ENCODE measurements around the gene RHCE. TPM values are rescaled to one million over a fixed set of nuclear protein-coding genes. Genes with fewer than 3 reads are reported as not detected.

Gene RHCE
- total and polyA plus RNA-seq, 9 of the 15 experiments (the other 6 are each of a cell fraction or from before 2014, with no cell fraction given), result 5.4 to 31.5 (median 12.6) TPM

GRCh38 chr1:25338188-25338981 is 82.2 kb downstream of the RHCE start, which contains the start of gene TMEM50A (continued):
- TF ChIP-seq RNF219 (CRISPR knock-in tag; IDR thresholded peaks at IDR 0.05) (no peak), CBFA2T2 (conservative IDR thresholded peaks at IDR 0.05) (no peak), ZNF583 (CRISPR knock-in tag; IDR thresholded peaks at IDR 0.05) (0 out of 2 replicates have a peak, but pooled peaks have one; percentile 58), E2F5 (CRISPR knock-in tag; IDR thresholded peaks at IDR 0.05) (0 out of 2 replicates have a peak, but pooled peaks have one; percentile 27), KAT8 (IDR thresholded peaks at IDR 0.05; ENCODE audit: low read depth) (no peak), ZNF146 (CRISPR knock-in tag; IDR thresholded peaks at IDR 0.05; ENCODE audit: unreplicated experiment) (peak; percentile 14), THAP7 (CRISPR knock-in tag; IDR thresholded peaks at IDR 0.05) (peak; percentile 19; the same call in 1 of the 2 replicates), NCOA6 (IDR thresholded peaks at IDR 0.05) (peak; percentile 91), HNRNPL (IDR thresholded peaks at IDR 0.05; ENCODE audit: low read depth, low read length) (peak; percentile 76; the same call in 1 of the 2 replicates), JUN (IDR thresholded peaks at IDR 0.05; ENCODE audit: borderline replicate concordance, low read depth, low read length) (no peak), JUN (CRISPR knock-in tag; IDR thresholded peaks at IDR 0.05; ENCODE audit: borderline replicate concordance) (no peak), POU5F1 (IDR thresholded peaks at IDR 0.05; ENCODE audit: borderline replicate concordance, low read depth, low read length, partially characterized antibody) (no peak), CBFA2T3 (IDR thresholded peaks at IDR 0.05) (no peak; the same call in 1 of the 2 replicates), RBM34 (IDR thresholded peaks at IDR 0.05; ENCODE audit: borderline replicate concordance, insufficient read depth, low read length) (0 out of 2 replicates have a peak, but pooled peaks have one; percentile 27), ELF2 (CRISPR knock-in tag; IDR thresholded peaks at IDR 0.05) (peak; percentile 74; the same call in 1 of the 2 replicates), DIDO1 (tag; IDR thresholded peaks at IDR 0.05; ENCODE audit: low read depth) (no peak), BCL6 (CRISPR knock-in tag; IDR thresholded peaks at IDR 0.05) (no peak), RREB1 (CRISPR knock-in tag; IDR thresholded peaks at IDR 0.05) (peak; percentile 79; the same call in 1 of the 2 replicates)

Measured in K562 (cell line).